GM21390 (cell line): Measurements from ENCODE around the gene OLFM3.

Experiments used
- ATAC-seq: cut with Tn5 transposase; IDR thresholded peaks from one replicate; pipeline ENCODE4 v1.9.1; 2021; ENCODE audit not compliant: unreplicated experiment

Gene OLFM3

DNA sequence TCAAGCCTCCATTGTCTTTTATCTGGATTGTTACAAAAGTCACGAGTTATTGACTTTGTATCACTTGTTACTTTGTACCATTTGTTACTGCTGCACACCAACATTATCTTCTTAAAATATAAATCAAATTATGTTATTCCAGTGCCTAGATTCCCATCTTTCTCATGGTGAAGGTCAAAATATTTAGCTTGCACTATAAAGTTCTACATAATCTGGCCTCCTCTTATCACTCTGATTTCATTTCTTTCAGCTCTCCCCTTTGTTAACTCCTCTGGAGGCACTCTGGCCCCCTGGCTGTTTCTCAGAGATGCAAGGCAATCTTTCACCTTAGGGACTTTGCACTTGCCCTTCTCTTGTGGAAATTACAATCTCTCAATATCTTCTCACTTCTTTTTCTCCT, 143.8 kb downstream of the OLFM3 start:
- no peak for ATAC-seq

DNA sequence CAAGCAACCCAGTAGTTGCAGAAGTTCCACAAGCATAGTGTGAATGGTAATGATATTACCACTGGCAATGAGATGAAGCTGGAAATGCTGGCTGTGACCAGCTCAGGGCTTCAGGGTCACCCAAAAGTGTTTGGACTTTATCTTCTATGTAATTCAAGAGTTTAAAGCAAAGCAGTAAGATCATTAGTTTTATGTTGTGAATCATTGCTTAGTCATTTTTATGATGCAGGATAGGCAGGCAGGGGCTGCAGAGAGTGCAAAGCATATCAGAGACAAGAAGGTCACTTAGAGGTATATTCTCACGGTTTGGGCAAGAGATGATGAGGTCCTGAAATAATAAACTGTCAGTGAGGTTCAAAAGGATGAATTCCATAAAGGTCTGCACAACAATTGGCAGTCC, 147.4 kb downstream of the OLFM3 start:
- no peak for ATAC-seq

DNA sequence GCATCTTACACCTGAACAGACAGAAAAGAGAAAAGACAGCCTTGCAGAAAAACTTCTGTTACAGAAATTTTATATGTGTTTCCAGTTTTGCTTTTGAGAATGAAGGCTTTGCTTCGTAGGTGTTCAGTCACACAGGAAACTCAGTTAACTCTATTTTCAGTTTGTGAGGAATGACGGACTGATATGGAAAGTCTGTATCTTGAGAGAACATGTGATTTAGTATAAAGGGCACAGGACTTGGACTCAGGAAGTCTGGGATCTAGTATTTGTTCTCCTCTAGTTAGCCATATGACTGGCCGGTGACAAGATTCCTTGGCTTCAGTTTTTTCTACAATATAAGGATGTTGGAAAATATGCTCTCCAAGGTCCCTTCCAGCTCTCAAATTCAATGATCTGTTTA, 149.1 kb downstream of the OLFM3 start:
- ATAC-seq = no peak

DNA sequence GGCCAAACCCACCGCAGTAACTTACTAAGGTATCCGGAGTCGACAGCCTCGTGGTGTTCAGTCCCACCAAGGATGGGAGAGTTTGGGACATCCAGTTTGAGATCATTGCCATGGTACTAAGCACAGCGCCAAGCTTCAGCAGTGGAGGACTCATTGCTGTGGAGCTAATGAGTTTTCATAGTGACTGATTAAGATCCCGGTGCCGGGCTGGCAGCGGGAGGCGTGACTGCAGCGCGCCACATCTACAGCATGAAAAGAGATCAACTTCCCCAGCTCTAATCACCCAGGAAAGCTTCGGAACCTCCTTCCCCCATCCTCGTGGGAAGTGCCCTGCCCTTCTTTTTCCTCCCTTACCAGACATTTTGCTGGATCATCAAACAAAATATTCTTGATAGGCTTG, 149.9 kb downstream of the OLFM3 start:
- no peak for ATAC-seq

DNA sequence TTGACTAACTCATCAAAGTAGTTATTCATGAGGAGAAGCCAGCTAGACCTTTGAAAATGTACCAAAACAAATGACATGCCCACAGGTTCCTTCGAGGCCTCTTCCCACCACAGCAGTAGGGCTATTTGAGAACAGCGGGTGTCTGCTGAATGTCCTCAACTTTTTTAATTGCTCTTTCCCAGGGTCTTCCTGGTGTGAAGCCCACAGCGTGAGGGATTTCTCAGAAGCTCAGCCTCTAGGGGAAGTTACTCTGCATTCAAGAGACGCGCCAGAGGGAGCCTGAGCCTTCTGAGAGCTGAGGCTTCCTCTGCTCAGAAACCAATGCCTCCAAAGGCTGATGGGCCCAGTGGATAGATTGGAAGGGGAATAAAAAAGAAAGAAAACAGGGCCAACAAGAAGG, 153.6 kb downstream of the OLFM3 start:
- ATAC-seq = no peak

DNA sequence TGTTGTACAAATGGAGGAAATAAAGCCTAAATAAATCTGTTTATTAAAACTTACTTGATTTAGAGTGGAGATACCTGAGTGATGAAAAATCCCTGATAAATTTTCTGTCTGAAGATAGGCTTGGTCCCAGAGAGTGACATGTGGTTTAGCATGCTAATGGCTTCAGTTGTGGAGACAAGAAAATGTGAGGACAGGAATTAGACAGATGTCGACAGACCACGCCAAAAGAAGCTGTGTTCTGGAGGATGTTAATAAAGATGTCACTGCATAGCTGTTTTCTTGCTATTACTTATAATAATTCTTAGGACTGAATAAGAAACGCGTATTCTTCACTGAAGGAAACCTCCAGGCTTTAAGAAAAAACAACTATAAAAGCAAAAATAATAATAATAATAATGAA, 154.9 kb downstream of the OLFM3 start:
- ATAC-seq = no peak

DNA sequence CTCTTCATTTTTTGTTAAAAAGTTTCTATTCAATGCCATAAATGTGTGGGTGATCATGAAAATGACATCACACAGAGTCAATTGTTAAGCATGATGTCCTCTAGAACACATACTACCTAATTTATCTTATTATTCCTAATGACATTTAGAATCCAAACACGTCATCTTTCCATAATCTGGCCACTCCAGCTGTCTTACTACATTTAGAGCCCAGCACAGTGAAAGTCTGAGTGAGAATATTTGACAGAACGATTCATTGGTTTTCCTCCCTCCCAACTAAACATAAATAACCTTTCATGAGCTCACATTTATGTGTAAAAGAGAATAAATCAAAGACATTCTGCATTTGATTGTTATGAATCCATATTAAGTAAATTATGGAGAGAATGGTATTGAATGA, 160.7 kb downstream of the OLFM3 start:
- ATAC-seq = no peak

DNA sequence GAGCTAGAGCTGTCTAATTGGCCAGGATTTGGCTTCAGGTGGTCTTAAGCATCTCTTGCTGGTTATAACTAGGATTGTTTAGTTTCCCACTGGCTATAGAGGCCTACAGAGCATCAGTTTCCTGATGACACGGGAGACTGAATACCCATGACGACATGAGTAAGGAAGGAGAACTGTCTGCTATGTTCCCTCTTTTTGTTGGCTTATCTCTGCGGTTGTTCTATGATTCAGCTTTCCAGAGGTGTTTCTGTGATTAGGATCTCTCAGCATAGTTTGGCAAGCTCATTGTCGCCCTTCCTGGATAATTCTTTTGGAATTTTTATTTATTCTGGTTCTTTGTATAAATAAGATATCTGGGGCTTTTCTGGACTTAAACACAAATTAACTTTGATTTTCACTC, 163.4 kb downstream of the OLFM3 start:
- no peak for ATAC-seq

DNA sequence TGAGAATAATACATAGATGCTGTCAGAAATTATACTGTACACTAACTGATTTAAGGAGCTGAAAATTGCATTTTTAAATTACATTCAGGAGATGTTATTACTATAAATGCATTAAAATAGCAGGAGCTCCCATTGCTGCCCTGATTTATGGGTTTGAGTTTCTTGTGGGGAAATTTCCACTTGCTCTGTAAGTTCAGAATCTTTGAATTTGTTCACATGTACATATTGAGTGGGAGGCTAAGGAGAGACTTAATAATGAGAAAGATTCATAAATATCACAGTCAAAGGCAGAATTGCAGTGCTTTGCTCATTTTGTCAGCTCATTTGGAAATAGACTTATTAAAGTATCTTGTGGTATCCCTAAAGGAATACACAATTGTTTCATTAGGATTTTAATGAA, 170.3 kb downstream of the OLFM3 start:
- no peak for ATAC-seq

DNA sequence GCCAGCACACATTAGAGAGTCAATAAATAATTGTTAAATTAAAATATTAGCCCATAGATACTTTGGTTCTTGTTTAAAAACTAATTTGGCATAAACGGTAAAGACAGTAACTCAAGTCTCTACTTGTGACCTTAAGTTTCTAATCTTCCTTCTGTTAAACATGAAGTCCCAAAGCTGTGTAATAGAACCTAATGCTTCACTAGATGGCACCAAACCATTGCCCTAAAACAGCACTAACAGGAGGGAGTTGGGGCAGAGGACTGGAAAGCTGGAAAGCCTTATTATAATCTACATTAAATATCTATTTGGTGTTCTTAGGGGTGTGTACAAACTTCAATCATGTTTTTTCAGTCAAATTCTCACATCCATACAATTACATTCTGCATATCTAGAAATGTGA, 176.7 kb downstream of the OLFM3 start:
- no peak for ATAC-seq

DNA sequence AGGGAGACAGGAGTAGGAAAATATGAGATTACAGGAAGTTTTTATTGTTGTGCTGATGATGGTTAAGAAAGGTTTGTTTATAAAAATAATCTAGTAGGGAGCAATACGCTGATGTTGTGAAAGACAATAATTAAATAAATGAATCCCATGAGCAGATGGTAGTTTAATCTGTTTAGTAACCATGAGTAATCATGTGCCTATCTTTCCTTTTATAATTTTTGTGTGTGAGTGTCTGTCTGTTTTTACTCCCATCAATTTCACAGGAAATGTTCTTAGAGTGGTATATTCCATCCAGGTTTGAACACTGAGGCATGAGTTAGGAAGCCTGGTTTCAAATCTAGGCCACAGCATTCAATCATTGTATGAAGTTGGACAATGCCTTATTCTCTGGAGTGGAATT, 180.5 kb downstream of the OLFM3 start:
- ATAC-seq = no peak

DNA sequence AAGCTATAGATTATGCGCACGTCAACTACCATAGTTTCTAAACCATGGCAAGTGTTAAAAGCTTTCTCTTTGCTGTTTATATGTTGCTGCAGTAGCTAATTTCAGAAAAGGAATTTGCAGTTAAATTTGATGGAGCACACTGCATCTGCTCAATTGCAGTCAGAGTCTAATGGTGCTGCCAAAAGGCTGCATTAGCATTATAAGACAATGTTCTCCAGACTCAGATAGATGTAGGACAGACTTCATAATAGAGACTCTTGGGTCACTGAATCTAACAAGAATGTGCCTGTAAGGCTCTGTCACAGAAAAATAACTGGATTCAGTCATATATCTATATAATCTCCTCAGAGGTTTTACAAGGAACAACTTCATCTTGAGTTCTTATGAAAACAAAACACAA, 198.3 kb downstream of the OLFM3 start:
- ATAC-seq = no peak

DNA sequence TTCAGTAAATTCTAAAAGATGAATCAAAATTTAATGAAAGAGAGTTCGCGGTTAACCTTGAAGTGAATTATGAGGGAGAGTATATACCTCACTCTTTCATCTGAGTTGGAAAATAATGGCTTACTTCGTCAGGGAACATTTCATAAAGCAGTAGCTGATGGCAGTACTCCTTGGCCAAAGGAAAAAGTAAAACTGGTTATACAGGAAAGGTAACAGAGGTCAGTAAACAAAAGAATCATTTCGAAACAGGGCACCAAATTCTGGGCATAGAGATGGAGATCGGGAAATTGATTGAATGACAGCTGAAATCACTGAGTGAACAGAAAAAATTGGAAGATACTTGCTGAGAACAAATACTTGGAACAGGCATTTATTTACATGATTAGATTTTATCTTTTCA, 199.0 kb downstream of the OLFM3 start:
- no peak for ATAC-seq

DNA sequence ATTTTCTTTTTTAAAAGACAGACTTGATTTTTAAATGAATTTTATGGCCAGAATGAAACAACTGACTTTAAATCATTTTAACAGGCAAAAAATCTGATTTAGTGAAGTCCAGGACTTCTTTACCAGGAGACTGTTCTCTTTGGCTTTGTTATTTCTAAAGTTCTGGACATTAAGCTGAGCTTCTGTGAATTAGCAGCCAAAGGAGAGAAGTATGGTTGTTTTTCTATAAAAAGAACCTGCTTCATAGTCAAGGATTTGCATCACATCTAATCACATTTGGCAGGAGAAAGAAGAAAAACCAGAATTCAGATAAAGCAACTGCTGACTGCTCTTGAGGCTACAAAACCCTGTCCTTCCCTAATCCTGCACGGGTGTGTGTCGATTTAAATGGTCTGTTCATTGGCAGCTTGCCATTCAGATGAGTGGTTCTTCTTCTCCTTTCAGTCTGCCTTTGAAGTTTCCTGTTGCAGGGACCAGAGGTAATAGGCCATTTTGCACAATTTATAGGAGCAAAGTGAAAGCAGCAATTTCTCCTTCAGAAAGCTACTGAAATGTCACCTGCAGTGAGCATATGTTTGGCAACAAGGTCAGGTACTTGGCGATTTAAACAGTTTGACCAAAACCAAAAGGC, 215.4 kb downstream of the OLFM3 start:
- ATAC-seq = no peak

DNA sequence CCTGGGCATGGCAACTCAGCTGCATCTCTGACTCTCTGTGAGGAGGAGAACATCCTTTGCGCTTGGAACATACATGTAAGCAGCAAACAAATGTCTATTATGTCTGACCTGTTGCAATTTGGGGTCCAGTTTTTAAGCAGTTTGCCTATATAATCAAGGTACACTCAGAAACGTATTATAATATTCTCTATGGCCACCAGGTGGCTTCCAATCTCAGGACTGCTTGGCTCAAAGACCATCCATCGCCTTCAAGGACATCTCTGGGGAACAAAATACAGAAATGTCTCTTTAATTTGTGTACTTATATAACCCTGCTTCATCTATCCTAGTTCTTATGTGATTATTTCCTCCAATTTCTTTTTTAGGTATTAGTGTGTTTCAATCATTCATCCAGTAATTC, 227.2 kb downstream of the OLFM3 start:
- ATAC-seq = peak; percentile 78

DNA sequence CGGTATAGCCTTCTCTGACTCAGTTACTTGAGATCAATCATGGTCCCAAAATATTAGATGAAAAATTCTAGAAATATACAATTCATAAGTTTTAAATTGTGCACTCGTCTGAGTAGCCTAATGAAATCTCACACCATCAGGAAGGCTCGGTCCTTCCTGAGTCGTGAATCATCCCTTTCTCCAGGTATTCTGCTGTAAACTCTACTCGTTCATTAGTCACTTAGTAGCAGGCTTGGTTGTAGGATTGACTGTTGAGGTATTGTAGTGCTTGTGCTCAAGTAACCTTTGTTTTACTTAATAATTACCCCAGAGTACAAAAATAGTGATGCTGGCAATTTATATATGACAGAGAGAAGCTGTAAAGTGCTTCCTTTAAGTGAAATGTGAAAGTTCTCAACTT, 238.7 kb downstream of the OLFM3 start:
- no peak for ATAC-seq

DNA sequence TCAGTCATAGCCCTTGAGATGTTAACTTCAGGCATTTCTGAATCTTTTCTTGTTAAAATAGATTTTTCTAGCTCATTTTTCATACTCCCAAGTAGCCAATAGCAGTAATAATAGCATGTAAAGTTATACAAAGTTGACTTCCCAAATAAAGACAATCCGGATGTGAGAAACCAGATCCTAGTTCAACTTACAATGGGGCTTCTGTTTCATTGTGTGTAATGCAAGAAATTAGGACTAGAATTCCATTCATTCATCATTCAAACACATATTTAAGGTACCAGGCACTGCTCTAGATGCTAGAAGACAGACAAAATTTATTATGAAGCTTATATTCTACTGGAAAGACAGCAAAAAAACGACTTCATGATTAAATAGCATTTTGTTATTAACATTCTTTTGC, 240.3 kb downstream of the OLFM3 start:
- no peak for ATAC-seq
